Breast epithelium (tissue), 3 donors: ENCODE measurements around the gene TJAP1.

ENCODE experiments used
- POLR2A ChIP-seq: fragments of 450-650 bp; IDR thresholded peaks from one replicate; pipeline ENCODE4 v1.6.1; 2016; ENCODE audit warnings: antibody characterized with exemption, mild to moderate bottlenecking, moderate library complexity
- POLR2AphosphoS5 ChIP-seq, 3 donors: sonication (generic); formaldehyde crosslinking; IDR thresholded peaks; one replicate each; pipeline ENCODE4 v1.6.1; 2017; ENCODE audit warnings: antibody characterized with exemption in 3 of 3
- TF ChIP-seq, protein P1 (sequence below), 3 donors: fragments of 450-650 bp; IDR thresholded peaks; one replicate each; pipeline ENCODE4 v1.5.1; 2016 to 2017; ENCODE audit warnings: antibody characterized with exemption in 3 of 3, mild to moderate bottlenecking in 3 of 3, moderate library complexity in 3 of 3

DNA sequence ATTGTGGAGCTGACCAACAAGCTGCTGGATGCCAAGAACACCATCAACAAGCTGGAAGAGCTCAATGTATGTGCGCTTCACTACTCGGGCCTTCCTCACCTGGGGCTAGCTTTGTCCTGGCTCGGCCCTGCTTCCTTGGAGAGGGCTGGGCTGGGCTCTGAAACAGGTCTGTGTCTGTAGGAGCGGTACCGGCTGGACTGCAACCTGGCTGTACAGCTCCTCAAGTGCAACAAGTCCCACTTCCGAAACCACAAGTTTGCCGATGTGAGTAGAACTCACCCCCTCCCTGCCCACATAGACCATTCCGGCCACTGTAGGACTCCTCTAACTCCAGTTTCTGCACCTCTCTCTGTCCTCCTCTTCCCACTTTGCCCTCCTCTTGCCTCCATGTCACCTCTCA is 26.1 kb downstream of the TJAP1 start:
- no peak for TF ChIP-seq POLR2A
- TF ChIP-seq, protein P1, sequence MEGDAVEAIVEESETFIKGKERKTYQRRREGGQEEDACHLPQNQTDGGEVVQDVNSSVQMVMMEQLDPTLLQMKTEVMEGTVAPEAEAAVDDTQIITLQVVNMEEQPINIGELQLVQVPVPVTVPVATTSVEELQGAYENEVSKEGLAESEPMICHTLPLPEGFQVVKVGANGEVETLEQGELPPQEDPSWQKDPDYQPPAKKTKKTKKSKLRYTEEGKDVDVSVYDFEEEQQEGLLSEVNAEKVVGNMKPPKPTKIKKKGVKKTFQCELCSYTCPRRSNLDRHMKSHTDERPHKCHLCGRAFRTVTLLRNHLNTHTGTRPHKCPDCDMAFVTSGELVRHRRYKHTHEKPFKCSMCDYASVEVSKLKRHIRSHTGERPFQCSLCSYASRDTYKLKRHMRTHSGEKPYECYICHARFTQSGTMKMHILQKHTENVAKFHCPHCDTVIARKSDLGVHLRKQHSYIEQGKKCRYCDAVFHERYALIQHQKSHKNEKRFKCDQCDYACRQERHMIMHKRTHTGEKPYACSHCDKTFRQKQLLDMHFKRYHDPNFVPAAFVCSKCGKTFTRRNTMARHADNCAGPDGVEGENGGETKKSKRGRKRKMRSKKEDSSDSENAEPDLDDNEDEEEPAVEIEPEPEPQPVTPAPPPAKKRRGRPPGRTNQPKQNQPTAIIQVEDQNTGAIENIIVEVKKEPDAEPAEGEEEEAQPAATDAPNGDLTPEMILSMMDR (IDR thresholded peaks at IDR 0.05): no peak
- no peak for TF ChIP-seq POLR2AphosphoS5 (IDR thresholded peaks at IDR 0.05)
